A673 (cell line): Measurements from ENCODE around the gene NEU4. TPM values are rescaled to one million over a fixed set of nuclear protein-coding genes. Genes with fewer than 3 reads are reported as not detected.
A peak's percentile ranks its signal among the peaks of the same experiment; 100 is the strongest.

Source experiments
- BruUV-seq: library from RNA; stranded (reverse); fragments of 400-500 nt; replicated peaks from 2 replicates; lab custom pipeline; 2021; lab: Mats Ljungman, UMichigan
- CTCF ChIA-PET: fragments of 300-600 bp; sonication (Branson Sonifier 250); formaldehyde crosslinking; loops from one replicate; lab custom pipeline; 2022; ENCODE audit warnings: antibody characterized with exemption; lab: Charles Lee
- POLR2A ChIA-PET: fragments of 300-600 bp; sonication (Branson Sonifier 250); formaldehyde crosslinking; loops from one replicate; lab custom pipeline; 2022; ENCODE audit warnings: antibody characterized with exemption; ENCODE audit not compliant: low non-redundant PET; lab: Charles Lee
- DNase-seq: peaks from one replicate; pipeline ENCODE4 v3.0.0-alpha.2; 2015; ENCODE audit warnings: low spot score
- H3K27ac ChIP-seq: fragments of 200-600 bp; sonication (generic); 2 replicates; pipeline ENCODE4 v1.5.1; 2016; ENCODE audit warnings: mixed run types, low read depth, mild to moderate bottlenecking, mixed read lengths, antibody characterized with exemption, low read length; ENCODE audit not compliant: poor library complexity, severe bottlenecking
- H3K27me3 ChIP-seq: fragments of 200-600 bp; sonication (generic); replicated peaks from 2 replicates; pipeline ENCODE4 v1.6.1; 2017; ENCODE audit warnings: mixed run types, low read depth, mild to moderate bottlenecking, mixed read lengths, antibody characterized with exemption, low read length; ENCODE audit not compliant: insufficient read depth, poor library complexity
- H3K36me3 ChIP-seq: fragments of 200-600 bp; sonication (generic); 2 replicates; pipeline ENCODE4 v1.6.1; 2016; ENCODE audit warnings: mixed run types, mild to moderate bottlenecking, mixed read lengths, antibody characterized with exemption, low read length; ENCODE audit not compliant: insufficient read depth, poor library complexity, severe bottlenecking
- H3K4me1 ChIP-seq: fragments of 200-600 bp; sonication (generic); 2 replicates; pipeline ENCODE4 v1.6.1; 2017; ENCODE audit warnings: mixed run types, mild to moderate bottlenecking, mixed read lengths, antibody characterized with exemption, low read length; ENCODE audit not compliant: insufficient read depth, poor library complexity, severe bottlenecking
- H3K4me3 ChIP-seq: fragments of 200-600 bp; sonication (generic); 2 replicates; pipeline ENCODE4 v1.5.1; 2016; ENCODE audit warnings: low read depth, mixed run types, mild to moderate bottlenecking, mixed read lengths, low read length; ENCODE audit not compliant: poor library complexity, severe bottlenecking
- H3K9me3 ChIP-seq: fragments of 200-600 bp; sonication (generic); 2 replicates; pipeline ENCODE4 v1.6.1; 2016; ENCODE audit warnings: mixed run types, low read depth, mild to moderate bottlenecking, mixed read lengths, antibody characterized with exemption, low read length; ENCODE audit not compliant: poor library complexity, severe bottlenecking
- EZH2 ChIP-seq: fragments of 200-600 bp; sonication (generic); IDR thresholded peaks from 2 replicates; pipeline ENCODE4 v1.6.1; 2017; ENCODE audit warnings: borderline replicate concordance, low read depth, mild to moderate bottlenecking, mixed read lengths, antibody characterized with exemption, low read length; ENCODE audit not compliant: poor library complexity, severe bottlenecking
- intact Hi-C: fragments of 100-400 bp; cut with micrococcal nuclease; formaldehyde crosslinking; loops from one replicate; pipeline ENCODE4 v1.10.0; 2022; ENCODE audit not compliant: unreplicated experiment
- total RNA-seq: library from RNA; stranded (reverse); gene quantifications from 2 replicates; pipeline ENCODE4 v1.2.3, GENCODE V29; 2021
- TF ChIP-seq, protein P1 (sequence below): fragments of 300-800, 200-600 bp; sonication (generic); conservative IDR thresholded peaks from 2 replicates; pipeline ENCODE4 v1.5.1; 2017; ENCODE audit warnings: low read depth, mild to moderate bottlenecking, antibody characterized with exemption, low read length, moderate library complexity, mixed read lengths

The NEU4 gene
- total RNA-seq, 1 experiment from 2014 or later: 48.4 TPM

DNA sequence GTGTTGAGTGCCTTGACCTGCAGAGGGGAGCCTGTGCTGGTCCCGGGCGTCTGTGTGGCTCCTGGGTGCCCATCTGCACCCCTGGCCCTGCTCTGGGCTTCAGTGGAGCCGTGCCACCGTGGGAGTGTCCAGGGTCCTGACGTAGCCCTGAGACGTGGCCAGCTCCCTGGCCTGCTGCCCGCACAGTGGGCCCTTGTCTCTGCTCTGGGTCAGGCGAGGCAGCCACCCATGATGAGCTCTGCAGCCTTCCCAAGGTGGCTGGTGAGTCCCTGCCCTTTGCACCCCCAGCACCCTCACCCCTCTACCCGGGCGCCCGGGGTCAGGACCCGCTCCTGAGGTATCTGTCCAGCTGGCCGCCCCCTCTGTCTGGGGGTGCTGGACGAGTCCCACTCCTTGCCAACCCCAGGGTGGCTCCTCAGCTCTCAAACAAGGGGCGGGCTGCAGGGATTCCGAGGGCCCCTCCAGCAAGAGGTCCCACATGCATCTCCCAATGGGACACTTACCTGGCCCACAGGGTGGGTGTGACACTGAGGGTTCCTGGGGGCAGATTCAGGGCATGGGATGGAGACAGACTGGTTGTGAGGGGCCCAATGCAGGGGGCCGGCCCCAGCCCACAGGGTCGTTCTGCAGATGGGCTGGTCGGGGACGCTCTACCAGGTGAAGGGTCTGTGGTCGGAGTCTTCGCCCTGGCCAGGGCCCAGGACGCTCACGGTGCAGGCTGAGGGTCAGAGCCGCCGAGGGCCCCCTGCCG lies 2.4 kb downstream of the NEU4 start:
- no peaks in the 10 kb centered on the region for H3K36me3 ChIP-seq
- no TSS peak for BruUV-seq
- ChIA-PET POLR2A (interaction anchor here (0.5 kb wide), 1 partner anchor 40 kb away, joined by 4 read pairs; no protein-coding TSS in a partner anchor), CTCF (no interaction called here)
- H3K9me3 ChIP-seq: no peaks in the 10 kb centered on the region
- H3K4me1 ChIP-seq: peaks cover 71% of the 10 kb centered on the region
- DNase-seq: no peak
- peak overlapping the region; percentile 100 for H3K27ac ChIP-seq
- H3K27me3 ChIP-seq: no peaks in the 10 kb centered on the region
- intact Hi-C loops: loop anchor here (5.0 kb wide), 1 partner anchor 51 kb away; no protein-coding TSS in a partner anchor
- no peak for TF ChIP-seq EZH2
- TF ChIP-seq, protein P1, sequence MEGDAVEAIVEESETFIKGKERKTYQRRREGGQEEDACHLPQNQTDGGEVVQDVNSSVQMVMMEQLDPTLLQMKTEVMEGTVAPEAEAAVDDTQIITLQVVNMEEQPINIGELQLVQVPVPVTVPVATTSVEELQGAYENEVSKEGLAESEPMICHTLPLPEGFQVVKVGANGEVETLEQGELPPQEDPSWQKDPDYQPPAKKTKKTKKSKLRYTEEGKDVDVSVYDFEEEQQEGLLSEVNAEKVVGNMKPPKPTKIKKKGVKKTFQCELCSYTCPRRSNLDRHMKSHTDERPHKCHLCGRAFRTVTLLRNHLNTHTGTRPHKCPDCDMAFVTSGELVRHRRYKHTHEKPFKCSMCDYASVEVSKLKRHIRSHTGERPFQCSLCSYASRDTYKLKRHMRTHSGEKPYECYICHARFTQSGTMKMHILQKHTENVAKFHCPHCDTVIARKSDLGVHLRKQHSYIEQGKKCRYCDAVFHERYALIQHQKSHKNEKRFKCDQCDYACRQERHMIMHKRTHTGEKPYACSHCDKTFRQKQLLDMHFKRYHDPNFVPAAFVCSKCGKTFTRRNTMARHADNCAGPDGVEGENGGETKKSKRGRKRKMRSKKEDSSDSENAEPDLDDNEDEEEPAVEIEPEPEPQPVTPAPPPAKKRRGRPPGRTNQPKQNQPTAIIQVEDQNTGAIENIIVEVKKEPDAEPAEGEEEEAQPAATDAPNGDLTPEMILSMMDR: no peak
- no peak overlapping the region for H3K4me3 ChIP-seq

DNA sequence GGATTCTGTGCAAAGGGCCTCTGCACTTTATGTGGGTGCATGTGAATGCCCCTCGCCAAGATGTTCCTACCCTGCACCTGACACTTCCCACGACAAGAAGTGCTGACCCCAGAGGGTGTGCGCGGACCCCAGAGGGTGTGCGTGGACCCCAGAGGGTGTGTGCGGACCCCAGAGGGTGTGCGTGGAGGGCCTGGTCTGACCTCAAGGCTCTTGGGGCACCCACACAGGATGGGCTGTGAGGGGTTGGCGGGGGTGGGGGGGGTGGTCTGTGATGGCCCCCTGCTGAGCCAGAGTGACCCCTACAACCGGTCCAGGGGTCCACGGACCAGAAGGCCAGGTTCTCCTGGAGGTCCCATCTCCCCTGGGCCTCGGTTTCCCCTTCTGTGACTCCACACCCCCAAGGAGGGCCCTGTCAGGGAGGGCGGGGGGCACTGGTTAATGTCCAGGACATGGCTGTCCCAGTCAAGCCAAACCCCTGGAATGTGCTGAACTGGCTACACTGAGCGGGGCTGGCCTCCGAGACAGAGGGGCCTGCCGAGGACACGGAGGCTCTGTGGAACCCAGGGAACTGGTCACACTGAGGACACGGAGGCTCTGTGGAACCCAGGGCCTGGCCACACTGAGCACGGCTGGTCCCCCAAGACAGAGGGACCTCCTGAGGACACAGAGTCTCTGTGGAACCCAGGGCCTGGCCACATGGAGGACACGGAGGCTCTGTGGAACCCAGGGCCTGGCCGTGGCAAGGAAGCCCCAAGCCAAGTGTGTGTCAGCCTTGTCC lies 3.1 kb downstream of the NEU4 start:
- no peak for TF ChIP-seq EZH2
- TF ChIP-seq, protein P1: no peak
- H3K27me3 ChIP-seq: no peaks in the 10 kb centered on the region
- no peak for DNase-seq
- no peaks in the 10 kb centered on the region for H3K36me3 ChIP-seq
- H3K9me3 ChIP-seq: no peaks in the 10 kb centered on the region
- CTCF ChIA-PET: no interaction called here
- H3K27ac ChIP-seq: peak overlapping the region; percentile 100
- H3K4me1 ChIP-seq: peaks cover 79% of the 10 kb centered on the region
- H3K4me3 ChIP-seq: no peak overlapping the region
- intact Hi-C loops: loop anchor here (5.0 kb wide), 1 partner anchor 50 kb away; no protein-coding TSS in a partner anchor
- POLR2A ChIA-PET: no interaction called here
- no TSS peak for BruUV-seq

DNA sequence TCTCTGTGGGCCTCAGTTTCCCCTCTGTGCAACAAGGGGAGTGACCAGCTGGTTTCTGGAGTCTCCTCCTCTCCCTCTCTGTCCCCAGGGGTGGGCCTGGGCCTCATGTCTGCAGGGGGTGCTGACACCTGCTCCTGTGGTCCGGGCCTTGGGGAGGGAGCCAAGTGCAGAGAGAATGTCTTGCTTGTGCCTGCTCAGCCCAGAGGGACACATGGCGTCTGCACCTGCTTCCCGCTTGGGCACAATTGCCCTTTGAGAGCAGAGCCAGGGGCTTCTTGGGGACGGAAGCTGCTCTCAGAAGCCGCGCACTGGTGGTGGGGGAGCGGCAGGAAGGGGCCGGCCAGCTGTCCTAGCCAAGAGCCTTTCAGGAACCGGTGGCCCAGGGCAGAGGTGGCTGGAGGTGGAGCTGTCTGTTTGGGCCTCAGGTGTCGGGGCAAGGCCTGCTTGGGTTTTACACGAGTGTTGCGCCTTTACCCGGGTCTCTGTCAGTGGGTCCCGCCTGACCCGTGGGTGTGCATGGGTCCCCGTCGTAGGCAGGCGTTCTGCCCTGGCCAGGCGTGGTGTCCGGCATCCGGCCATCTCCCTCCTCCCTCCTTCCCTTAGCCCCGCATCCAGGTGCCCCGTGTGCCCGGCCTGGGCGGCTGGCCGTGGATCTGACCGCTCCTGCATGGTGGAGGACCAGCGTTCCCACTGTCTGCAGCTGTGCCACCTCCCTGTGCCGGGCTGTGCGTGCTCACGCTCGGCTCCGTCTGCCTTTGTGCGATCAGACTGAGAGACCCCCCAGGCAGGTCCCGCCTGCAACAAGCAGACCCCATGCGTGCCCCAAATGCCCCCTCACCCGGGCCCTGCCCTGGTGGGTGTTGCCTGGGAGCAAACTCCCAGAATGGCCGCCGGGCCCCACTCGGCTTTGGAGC lies 4.0 kb downstream of the NEU4 start:
- no peak for DNase-seq
- TSS peak; percentile 23 for BruUV-seq
- intact Hi-C loops: loop anchor here (5.0 kb wide), 1 partner anchor 49 kb away; no protein-coding TSS in a partner anchor
- ChIA-PET CTCF (no interaction called here), POLR2A (interaction anchor here (0.5 kb wide), 1 partner anchor 22 kb away, joined by 9 read pairs; no protein-coding TSS in a partner anchor)
- no peak overlapping the region for H3K4me3 ChIP-seq
- TF ChIP-seq EZH2: no peak
- TF ChIP-seq, protein P1: no peak
- H3K4me1 ChIP-seq: peaks cover 83% of the 10 kb centered on the region
- H3K36me3 ChIP-seq: no peaks in the 10 kb centered on the region
- no peaks in the 10 kb centered on the region for H3K9me3 ChIP-seq
- no peaks in the 10 kb centered on the region for H3K27me3 ChIP-seq
- H3K27ac ChIP-seq: peak overlapping the region; percentile 100
